Activated T-helper 1 cell treated with anti-CD3 and anti-CD28 coated beads, Interleukin-2, amount 50 U/mL, for 16 hours (primary cell): ENCODE measurements around the gene RNASE8.
"Not testable (repeated sequence)": the region's sequence is repeated elsewhere in the genome, so short reads cannot be mapped to it uniquely, and the experiment has no call there.

Experiments used
- DNase-seq, 2 donors: peaks; one replicate each; pipeline ENCODE4 v3.0.0-alpha.2; 2020; ENCODE audit warnings: low read depth in 1 of 2, low spot score in 1 of 2

Gene RNASE8

GRCh38 chr14:21029917-21030316 lies 27.7 kb upstream of the RNASE8 start, which contains the start of gene TPPP2:
TPPP2 (plus strand) TSS chr14:21030217; CDS start chr14:21030582, 365 bp downstream.
- DNase-seq, result no peak

GRCh38 chr14:21030531-21030930 lies 27.1 kb upstream of the RNASE8 start:
- DNase-seq, result no peak

- DNase-seq, result no peak
Observed at GRCh38 chr14:21032326-21033132, 25.1 kb upstream of the RNASE8 start.

GRCh38 chr14:21033133-21033698 lies 24.4 kb upstream of the RNASE8 start:
- DNase-seq, result no peak

- no peak for DNase-seq
Observed at GRCh38 chr14:21034707-21035106, 22.9 kb upstream of the RNASE8 start, which contains the start of gene RNASE13. RNASE13 (minus strand) TSS chr14:21034807; CDS start chr14:21034288, 519 bp downstream.

GRCh38 chr14:21036751-21037150 lies 20.9 kb upstream of the RNASE8 start:
- no peak for DNase-seq

- DNase-seq, result no peak
Observed at GRCh38 chr14:21037156-21037555, 20.5 kb upstream of the RNASE8 start.

- no peak for DNase-seq
Observed at GRCh38 chr14:21038441-21039422, 18.9 kb upstream of the RNASE8 start.

- no peak for DNase-seq
Observed at GRCh38 chr14:21039585-21040369, 17.8 kb upstream of the RNASE8 start.

GRCh38 chr14:21040370-21040925 lies 17.2 kb upstream of the RNASE8 start:
- no peak for DNase-seq

- not testable (repeated sequence) for DNase-seq
Observed at GRCh38 chr14:21040941-21041340, 16.7 kb upstream of the RNASE8 start.

- DNase-seq, result no peak
Observed at GRCh38 chr14:21041676-21042433, 15.8 kb upstream of the RNASE8 start, which contains the start of gene RNASE7. RNASE7 (plus strand) TSS chr14:21042362; CDS start chr14:21042993, 631 bp downstream.

- no peak for DNase-seq
Observed at GRCh38 chr14:21042918-21043317, 14.7 kb upstream of the RNASE8 start.

GRCh38 chr14:21043387-21043973 lies 14.1 kb upstream of the RNASE8 start:
- DNase-seq, result no peak

GRCh38 chr14:21043974-21044618 lies 13.5 kb upstream of the RNASE8 start:
- DNase-seq, result no peak

- no peak for DNase-seq
Observed at GRCh38 chr14:21047378-21047781, 10.2 kb upstream of the RNASE8 start.

- DNase-seq, result no peak
Observed at GRCh38 chr14:21048638-21049037, 9.0 kb upstream of the RNASE8 start.

GRCh38 chr14:21049271-21049673 lies 8.3 kb upstream of the RNASE8 start:
- no peak for DNase-seq

- no peak for DNase-seq
Observed at GRCh38 chr14:21050597-21050996, 7.0 kb upstream of the RNASE8 start.
